SKM-1 treated with dmso at 0.1 percent for 144 hours (cell line): Measurements from ENCODE around the gene RAB22A.

Experiments
- DNase-seq: peaks from one replicate; lab custom pipeline; 2025; ENCODE audit not compliant: unreplicated experiment; lab: John Stamatoyannopoulos, UW

Gene RAB22A

GRCh38 chr20:58384821-58385220 is 75.3 kb downstream of the RAB22A start:
- no peak for DNase-seq

GRCh38 chr20:58388028-58388601 is 78.6 kb downstream of the RAB22A start:
- DNase-seq, result no peak

GRCh38 chr20:58388882-58389323 is 79.4 kb downstream of the RAB22A start, which contains the start of gene VAPB:
Gene VAPB, plus strand, starts transcription at chr20:58389229. Its CDS starts 231 bp downstream, at chr20:58389460.
- peak; percentile 87 for DNase-seq

- no peak for DNase-seq
Observed at GRCh38 chr20:58389324-58389967, 79.9 kb downstream of the RAB22A start.

- no peak for DNase-seq
Observed at GRCh38 chr20:58389968-58390658, 80.6 kb downstream of the RAB22A start.

- no peak for DNase-seq
Observed at GRCh38 chr20:58390659-58391035, 81.1 kb downstream of the RAB22A start.

- DNase-seq, result no peak
Observed at GRCh38 chr20:58392286-58392685, 82.8 kb downstream of the RAB22A start.

GRCh38 chr20:58393299-58393698 is 83.8 kb downstream of the RAB22A start:
- DNase-seq, result no peak

GRCh38 chr20:58394801-58395200 is 85.3 kb downstream of the RAB22A start:
- no peak for DNase-seq

GRCh38 chr20:58395604-58396003 is 86.1 kb downstream of the RAB22A start:
- DNase-seq, result no peak

- DNase-seq, result no peak
Observed at GRCh38 chr20:58397429-58397828, 87.9 kb downstream of the RAB22A start.

- no peak for DNase-seq
Observed at GRCh38 chr20:58398254-58398653, 88.7 kb downstream of the RAB22A start.

- no peak for DNase-seq
Observed at GRCh38 chr20:58399926-58400325, 90.4 kb downstream of the RAB22A start.

GRCh38 chr20:58401162-58401561 is 91.6 kb downstream of the RAB22A start:
- no peak for DNase-seq

- no peak for DNase-seq
Observed at GRCh38 chr20:58402305-58402704, 92.8 kb downstream of the RAB22A start.

GRCh38 chr20:58402827-58403226 is 93.3 kb downstream of the RAB22A start:
- DNase-seq, result no peak

- DNase-seq, result no peak
Observed at GRCh38 chr20:58403272-58403671, 93.8 kb downstream of the RAB22A start.

GRCh38 chr20:58405504-58406291 is 96.2 kb downstream of the RAB22A start:
- no peak for DNase-seq

- no peak for DNase-seq
Observed at GRCh38 chr20:58406422-58407001, 97.0 kb downstream of the RAB22A start.

GRCh38 chr20:58407201-58407873 is 97.8 kb downstream of the RAB22A start:
- DNase-seq, result no peak
